Calu3 (cell line): ENCODE data around the gene TRRAP. TPM values are rescaled to one million over a fixed set of nuclear protein-coding genes. Genes with fewer than 3 reads are reported as not detected.

Experiments used
- BruUV-seq: library from RNA; stranded (reverse); fragments of 400-500 nt; replicated peaks from 2 replicates; lab custom pipeline; 2021; lab: Mats Ljungman, UMichigan
- CTCF ChIA-PET: fragments of 300-600 bp; sonication (Branson Sonifier 250); formaldehyde crosslinking; loops from one replicate; lab custom pipeline; 2022; ENCODE audit warnings: antibody characterized with exemption; lab: Charles Lee
- DNase-seq: peaks from one replicate; pipeline ENCODE4 v3.0.0; 2022
- H3K27ac Mint-ChIP-seq: one replicate; pipeline ENCODE4 v1.8.0; 2022; ENCODE audit warnings: mixed read lengths; ENCODE audit not compliant: unreplicated experiment
- H3K27me3 Mint-ChIP-seq: one replicate; pipeline ENCODE4 v1.8.0; 2022; ENCODE audit warnings: mixed read lengths; ENCODE audit not compliant: unreplicated experiment
- H3K36me3 Mint-ChIP-seq: one replicate; pipeline ENCODE4 v1.8.0; 2022; ENCODE audit warnings: mild to moderate bottlenecking, moderate library complexity, mixed read lengths; ENCODE audit not compliant: insufficient read depth, unreplicated experiment
- H3K4me1 Mint-ChIP-seq: one replicate; pipeline ENCODE4 v1.8.0; 2022; ENCODE audit warnings: mild to moderate bottlenecking, low read depth, mixed read lengths; ENCODE audit not compliant: unreplicated experiment
- H3K4me3 Mint-ChIP-seq: one replicate; pipeline ENCODE4 v1.8.0; 2022; ENCODE audit warnings: mild to moderate bottlenecking, low read depth, moderate library complexity, mixed read lengths; ENCODE audit not compliant: unreplicated experiment
- H3K9me3 Mint-ChIP-seq: one replicate; pipeline ENCODE4 v1.8.0; 2022; ENCODE audit warnings: low read depth, mixed read lengths; ENCODE audit not compliant: unreplicated experiment
- intact Hi-C: fragments of 100-400 bp; cut with micrococcal nuclease; formaldehyde crosslinking; loops from one replicate; pipeline ENCODE4 v1.10.0; 2022; ENCODE audit not compliant: unreplicated experiment
- total RNA-seq: library from RNA; stranded (reverse); gene quantifications from 2 replicates; pipeline ENCODE4 v1.2.3, GENCODE V29; 2022
- TF ChIP-seq, protein P1 (sequence below): fragments of 200-600 bp; IDR thresholded peaks from one replicate; pipeline ENCODE4 v1.8.0; 2022; ENCODE audit warnings: antibody characterized with exemption; ENCODE audit not compliant: unreplicated experiment

Gene TRRAP
- total RNA-seq, 1 experiment from 2014 or later: 30.9 TPM

- Mint-ChIP-seq H3K4me1 (peaks cover 3% of the 10 kb centered on the region), H3K4me3 (no peak overlapping the region), H3K36me3 (peaks cover 55% of the 10 kb centered on the region), H3K27ac (no peak overlapping the region), H3K9me3 (no peaks in the 10 kb centered on the region), H3K27me3 (no peaks in the 10 kb centered on the region)
- TF ChIP-seq, protein P1, sequence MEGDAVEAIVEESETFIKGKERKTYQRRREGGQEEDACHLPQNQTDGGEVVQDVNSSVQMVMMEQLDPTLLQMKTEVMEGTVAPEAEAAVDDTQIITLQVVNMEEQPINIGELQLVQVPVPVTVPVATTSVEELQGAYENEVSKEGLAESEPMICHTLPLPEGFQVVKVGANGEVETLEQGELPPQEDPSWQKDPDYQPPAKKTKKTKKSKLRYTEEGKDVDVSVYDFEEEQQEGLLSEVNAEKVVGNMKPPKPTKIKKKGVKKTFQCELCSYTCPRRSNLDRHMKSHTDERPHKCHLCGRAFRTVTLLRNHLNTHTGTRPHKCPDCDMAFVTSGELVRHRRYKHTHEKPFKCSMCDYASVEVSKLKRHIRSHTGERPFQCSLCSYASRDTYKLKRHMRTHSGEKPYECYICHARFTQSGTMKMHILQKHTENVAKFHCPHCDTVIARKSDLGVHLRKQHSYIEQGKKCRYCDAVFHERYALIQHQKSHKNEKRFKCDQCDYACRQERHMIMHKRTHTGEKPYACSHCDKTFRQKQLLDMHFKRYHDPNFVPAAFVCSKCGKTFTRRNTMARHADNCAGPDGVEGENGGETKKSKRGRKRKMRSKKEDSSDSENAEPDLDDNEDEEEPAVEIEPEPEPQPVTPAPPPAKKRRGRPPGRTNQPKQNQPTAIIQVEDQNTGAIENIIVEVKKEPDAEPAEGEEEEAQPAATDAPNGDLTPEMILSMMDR: no peak
- intact Hi-C loops: no loop called here
- CTCF ChIA-PET: no interaction called here
- no TSS peak for BruUV-seq
- no peak for DNase-seq
Observed at GRCh38 chr7:99034932-99035722, 156.8 kb downstream of the TRRAP start.

GRCh38 chr7:99035723-99036545 is 157.6 kb downstream of the TRRAP start:
- CTCF ChIA-PET: interaction anchor here (0.7 kb wide), 1 partner anchor 13 kb away, joined by 3 read pairs; no protein-coding TSS in a partner anchor
- intact Hi-C loops: no loop called here
- TF ChIP-seq, protein P1: no peak
- Mint-ChIP-seq H3K27me3 (no peaks in the 10 kb centered on the region), H3K27ac (no peak overlapping the region), H3K4me1 (peaks cover 10% of the 10 kb centered on the region), H3K9me3 (no peaks in the 10 kb centered on the region), H3K36me3 (peaks cover 60% of the 10 kb centered on the region), H3K4me3 (no peak overlapping the region)
- DNase-seq: no peak
- BruUV-seq: no TSS peak

DNA sequence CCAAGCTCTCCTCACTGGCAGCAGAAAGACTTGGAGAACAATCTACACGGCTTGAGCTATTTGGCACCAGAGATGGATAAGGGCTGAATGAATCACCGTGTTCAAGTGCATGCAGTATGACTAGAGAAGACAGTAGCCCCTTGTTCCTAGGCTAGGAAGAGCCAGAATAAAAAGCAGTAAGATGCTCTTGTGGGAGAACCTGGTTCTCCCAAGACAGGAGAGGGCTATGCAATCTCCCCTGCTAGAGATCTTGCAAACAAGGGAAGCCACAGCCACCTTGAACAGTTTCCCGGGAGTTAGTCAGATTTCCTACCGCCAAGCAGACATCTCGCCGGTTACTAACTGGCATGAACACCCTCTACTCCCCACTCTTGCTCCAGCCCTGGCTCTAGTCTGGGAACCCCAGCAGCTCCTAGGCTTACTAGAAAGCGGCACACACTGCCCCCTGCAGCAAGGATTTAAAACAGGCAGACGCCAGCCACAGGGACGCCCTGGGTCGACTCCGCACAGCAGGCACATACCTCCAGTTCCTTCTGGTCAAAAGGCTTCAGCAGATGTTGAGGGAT is 158.3 kb downstream of the TRRAP start:
- no TSS peak for BruUV-seq
- Mint-ChIP-seq H3K4me3 (no peak overlapping the region), H3K9me3 (no peaks in the 10 kb centered on the region), H3K4me1 (peaks cover 10% of the 10 kb centered on the region), H3K27me3 (no peaks in the 10 kb centered on the region), H3K27ac (no peak overlapping the region), H3K36me3 (peaks cover 58% of the 10 kb centered on the region)
- DNase-seq: no peak
- TF ChIP-seq, protein P1: no peak
- intact Hi-C loops: no loop called here
- CTCF ChIA-PET: interaction anchor here (0.7 kb wide), 1 partner anchor 12 kb away, joined by 3 read pairs; no protein-coding TSS in a partner anchor

- no peak for DNase-seq
- TF ChIP-seq, protein P1: no peak
- no TSS peak for BruUV-seq
- CTCF ChIA-PET: no interaction called here
- Mint-ChIP-seq H3K27me3 (no peaks in the 10 kb centered on the region), H3K36me3 (peaks cover 65% of the 10 kb centered on the region), H3K4me3 (no peak overlapping the region), H3K4me1 (peaks cover 10% of the 10 kb centered on the region), H3K27ac (no peak overlapping the region), H3K9me3 (no peaks in the 10 kb centered on the region)
- intact Hi-C loops: no loop called here
Observed at GRCh38 chr7:99037327-99037940, 159.1 kb downstream of the TRRAP start.
